ENCODE data around the gene DNAJC8.

DNAJC8 gene

GRCh38 chr1:28155628-28156027 lies 77.2 kb downstream of the DNAJC8 start:
- no peak for TF ChIP-seq CTCF (IDR thresholded peaks at IDR 0.05; ENCODE audit: insufficient read depth, low read length, missing control alignments)
- ChIA-PET POLR2A (no interaction called here), CTCF (interaction anchor here (1.1 kb wide), 1 partner anchor 64 kb away, joined by 3 read pairs; no protein-coding TSS in a partner anchor)
- no peak overlapping the region for H3K4me3 ChIP-seq (ENCODE audit: low read depth, low read length)
- no peak for DNase-seq (ENCODE audit: low read depth, low spot score)

GRCh38 chr1:28154078-28154594 lies 78.7 kb downstream of the DNAJC8 start:
- no peak overlapping the region for H3K4me3 ChIP-seq (ENCODE audit: low read depth, low read length)
- POLR2A ChIA-PET, result no interaction called here
- no peak for DNase-seq (ENCODE audit: low read depth, low spot score)
- CTCF ChIA-PET, result no interaction called here
- no peak for TF ChIP-seq CTCF (IDR thresholded peaks at IDR 0.05; ENCODE audit: insufficient read depth, low read length, missing control alignments)

Data from AG04449 (cell line).